Right kidney (tissue), 9 donors: ENCODE data around the gene KIF18B.
A peak's percentile ranks its signal among the peaks of the same experiment; 100 is the strongest.

Experiments
- DNase-seq: peaks from one replicate; pipeline ENCODE4 v3.0.0-alpha.2; 2016
- long read RNA-seq, 8 donors: transcript quantifications; one replicate each; lab custom pipeline, GENCODE V29; 2026

Gene KIF18B
- long read RNA-seq, donor 1 = 0 reads
- long read RNA-seq, donor 2 = 0 reads
- long read RNA-seq, donor 3 = 0 reads
- long read RNA-seq, donor 4 = 0 reads
- long read RNA-seq, donor 5, full-length matches to known transcripts = 1 of 1 reads
- long read RNA-seq, donor 5, partial matches to known transcripts = 0 of 1 reads
- long read RNA-seq, donor 5, other reads (novel, unspliced or antisense) = 0 of 1 reads
- long read RNA-seq, donor 6 = 0 reads
- long read RNA-seq, donor 7 = 0 reads
- long read RNA-seq, donor 8 = 0 reads

DNA sequence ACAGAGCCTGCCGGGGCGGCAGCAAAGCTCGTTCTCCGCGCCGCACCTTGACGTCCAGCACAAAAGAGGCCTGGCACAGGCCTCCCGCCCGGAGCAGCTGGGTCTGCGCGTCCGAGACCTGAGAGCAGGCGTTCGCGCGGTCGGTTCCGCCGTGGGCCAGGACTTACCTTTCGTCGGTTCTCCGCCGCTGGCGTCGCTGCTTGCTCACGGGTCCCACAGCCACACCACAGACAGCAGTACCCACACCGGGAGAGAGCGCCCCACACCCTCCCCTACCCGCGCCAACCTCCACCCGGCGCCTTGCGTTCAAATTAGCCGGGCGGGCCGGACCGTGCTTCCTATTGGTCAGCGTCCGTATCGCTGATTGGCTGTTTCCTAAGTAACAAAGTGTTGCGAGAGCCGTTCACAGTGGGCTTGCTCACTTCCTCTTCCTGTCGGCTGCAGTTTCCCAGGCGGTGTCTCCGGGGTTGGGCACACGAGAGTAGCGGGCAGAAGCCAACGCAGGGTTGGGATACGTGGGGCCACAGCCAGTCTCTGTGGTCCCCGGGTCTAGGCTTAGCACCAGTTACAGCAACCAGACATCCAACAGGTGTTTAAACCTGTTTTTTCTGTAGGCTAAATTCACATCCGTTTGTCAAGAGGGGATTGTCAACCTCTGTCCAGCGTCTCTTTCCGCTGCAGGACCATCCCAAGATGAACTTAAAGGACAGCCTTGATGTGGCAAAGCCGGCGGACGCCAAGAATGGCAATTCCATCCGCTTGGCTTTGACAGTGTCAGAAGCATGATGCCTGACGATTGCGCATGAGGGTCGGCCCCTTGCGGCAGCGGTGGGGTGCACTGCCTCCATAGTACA lies at the start of gene KIF18B:
Gene KIF18B (minus strand): TSS at position 313 of the 854 bp plus-strand sequence. CDS start 11,429 bp downstream, outside the sequence.
- peak; percentile 82 for DNase-seq

DNA sequence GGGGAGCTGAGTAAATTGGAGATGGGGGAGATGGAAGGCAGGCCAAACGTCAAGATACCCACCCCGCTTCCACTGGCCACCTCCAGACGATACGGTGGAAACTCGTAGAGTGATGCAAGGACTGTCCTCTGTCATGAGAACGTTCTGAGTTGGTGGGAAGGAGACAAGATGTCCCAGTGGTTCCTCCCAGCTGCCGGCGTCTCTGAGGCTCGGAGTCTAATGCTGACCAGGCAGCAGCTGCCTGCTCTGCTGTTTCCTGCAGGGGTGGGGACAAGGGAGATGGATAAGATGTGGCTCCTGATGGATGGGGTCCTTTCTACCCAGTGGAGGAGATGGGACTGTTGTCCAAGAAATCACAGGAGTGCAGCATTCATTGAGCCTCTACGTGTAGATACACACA lies 48.7 kb upstream of the KIF18B start:
- DNase-seq = no peak

DNA sequence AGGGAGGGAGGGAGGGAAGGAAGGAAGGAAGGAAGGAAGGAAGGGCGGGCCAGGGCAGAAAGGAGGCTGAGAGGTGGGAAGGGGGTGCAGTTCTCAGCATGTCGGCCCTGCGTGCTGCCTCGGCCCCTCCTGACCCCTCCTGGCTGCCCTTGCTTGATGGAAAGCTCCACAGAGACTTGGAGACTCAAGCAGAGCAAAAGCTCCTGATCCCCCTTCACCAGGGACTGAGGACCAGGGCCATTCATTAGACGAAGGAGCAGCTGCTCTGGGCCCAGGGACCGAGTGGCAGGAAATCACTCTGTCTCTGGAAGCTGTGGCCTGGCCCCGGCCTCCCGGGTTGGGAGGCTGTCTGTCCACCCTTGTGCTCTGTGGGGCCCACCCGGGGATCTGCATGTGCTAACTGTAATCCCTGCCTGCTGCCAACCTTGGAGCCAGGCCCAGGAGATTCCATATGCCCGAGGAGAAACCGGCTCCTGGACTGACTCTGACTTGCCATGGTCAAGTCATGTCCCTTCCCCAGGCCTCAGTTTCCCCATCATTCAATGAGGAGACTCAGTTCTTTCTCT lies 47.9 kb upstream of the KIF18B start:
- DNase-seq = no peak

DNA sequence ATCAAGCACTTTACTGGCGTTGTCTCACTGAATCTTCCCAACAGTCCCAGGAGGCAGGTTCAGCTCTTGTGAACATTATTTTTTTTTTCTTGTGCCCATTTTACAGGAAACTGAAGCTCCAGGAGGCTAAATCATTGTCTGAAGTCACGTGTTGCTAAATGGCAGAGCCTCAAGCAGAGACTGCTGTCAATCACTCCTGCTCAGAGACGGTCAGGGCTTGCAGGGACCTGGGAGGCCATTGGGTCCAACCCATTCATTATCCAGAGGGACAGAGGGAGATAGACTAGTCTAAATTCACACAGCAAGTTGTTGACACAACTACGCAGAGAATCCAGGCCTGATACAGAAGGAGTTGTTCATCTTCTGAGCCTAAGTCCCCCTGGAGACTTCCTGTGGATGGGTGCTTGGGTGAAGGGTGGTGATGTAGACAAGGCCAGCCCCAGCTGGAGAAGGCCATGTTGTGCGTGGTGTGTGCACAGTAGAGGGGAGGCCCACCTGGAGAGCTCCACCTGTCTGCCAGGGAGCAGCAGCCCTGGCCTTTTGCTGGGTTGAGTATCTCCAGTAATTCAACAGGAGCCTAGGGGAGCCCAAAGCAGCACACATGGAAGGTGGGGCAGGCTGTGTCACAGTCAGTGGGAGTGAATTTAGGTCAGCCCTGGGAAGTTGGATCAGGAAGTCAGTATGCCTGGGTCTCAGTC lies 44.8 kb upstream of the KIF18B start:
- no peak for DNase-seq

DNA sequence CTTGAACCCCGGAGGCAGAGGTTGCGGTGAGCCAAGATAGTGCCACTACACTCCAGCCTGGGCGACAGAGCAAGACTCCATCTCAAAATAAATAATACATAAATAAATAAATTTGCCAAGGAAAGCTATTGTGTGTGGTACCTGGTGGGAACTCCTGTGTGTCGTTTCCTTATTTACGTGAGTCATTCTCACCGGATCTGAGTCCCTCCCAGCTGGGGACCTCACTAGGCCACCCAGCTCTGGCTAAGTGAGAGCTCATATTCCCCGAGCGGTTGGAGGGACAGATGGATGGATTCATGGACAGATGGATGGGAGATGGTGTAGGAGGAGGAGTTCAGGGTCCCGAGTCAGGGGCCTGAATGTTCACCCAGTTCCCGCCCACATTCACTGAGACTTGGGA lies 43.4 kb upstream of the KIF18B start:
- DNase-seq = no peak

DNA sequence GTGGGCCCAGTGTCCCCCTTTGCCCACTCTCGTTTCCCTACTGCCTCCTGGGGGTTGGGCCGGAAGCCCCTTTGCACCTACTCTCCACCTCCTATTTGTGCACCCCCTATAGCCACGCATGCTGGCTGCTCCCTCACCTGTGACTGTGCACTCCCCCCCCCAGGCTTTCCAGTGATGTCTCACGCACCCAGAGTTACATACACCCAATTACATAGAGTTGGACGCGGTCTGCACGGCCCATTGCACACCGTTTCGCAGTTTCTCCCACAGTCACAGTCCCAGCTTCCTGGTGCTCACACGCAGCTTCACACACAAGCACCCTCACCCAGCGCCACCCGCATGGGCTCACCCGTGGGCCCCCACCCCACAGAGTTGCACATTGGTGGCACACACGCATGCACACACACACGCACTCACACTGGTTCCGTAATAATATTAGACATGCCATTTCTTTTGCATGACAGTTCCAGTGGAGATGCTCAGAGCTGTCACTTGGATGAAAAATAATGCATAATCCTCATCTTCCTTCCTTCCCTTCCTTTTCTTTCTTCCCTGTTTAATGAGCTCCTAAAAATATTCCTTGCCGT lies 42.1 kb upstream of the KIF18B start:
- no peak for DNase-seq

DNA sequence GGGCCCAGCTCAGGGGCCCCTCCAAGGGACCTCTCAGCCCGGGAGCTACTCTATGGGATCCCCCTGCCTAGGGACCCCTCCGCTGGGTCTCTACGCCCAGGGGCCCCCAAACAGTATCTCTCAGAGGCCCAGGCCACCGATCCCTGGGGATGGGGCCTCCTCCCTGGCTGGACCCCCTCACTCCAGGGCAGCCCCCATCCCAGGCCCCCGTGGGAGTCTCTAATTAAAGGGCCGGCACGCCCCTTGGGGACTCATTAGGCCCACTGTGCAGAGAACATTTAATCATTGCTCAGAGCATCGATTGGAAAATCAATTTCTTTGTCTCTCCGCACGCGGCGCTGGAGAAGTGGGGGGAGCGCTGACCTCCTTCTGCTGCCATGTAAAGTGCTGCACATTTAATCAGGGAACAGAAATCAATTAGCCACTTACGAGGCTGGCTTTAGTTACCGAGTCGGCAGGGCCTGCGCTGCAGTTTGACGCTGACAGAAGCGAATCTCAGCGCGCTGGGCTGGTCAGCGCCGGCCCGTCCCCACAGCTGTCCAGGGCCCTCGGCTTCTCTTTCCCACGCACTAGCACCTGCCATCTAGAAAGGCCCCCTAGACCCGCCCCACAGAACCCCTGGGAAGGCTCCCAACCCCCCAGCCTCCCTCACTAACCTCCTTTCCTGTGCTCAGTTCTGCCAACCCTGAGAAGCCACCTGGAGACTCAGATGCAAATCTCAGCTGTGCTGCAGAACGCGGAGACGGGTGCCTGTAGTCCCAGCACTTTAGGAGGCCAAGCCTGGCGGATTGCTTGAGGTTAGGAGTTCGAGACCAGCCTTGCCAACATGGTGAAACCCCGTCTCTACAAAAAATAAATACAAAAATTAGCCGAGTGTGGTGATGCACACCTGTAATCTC lies 40.7 kb upstream of the KIF18B start:
- no peak for DNase-seq

DNA sequence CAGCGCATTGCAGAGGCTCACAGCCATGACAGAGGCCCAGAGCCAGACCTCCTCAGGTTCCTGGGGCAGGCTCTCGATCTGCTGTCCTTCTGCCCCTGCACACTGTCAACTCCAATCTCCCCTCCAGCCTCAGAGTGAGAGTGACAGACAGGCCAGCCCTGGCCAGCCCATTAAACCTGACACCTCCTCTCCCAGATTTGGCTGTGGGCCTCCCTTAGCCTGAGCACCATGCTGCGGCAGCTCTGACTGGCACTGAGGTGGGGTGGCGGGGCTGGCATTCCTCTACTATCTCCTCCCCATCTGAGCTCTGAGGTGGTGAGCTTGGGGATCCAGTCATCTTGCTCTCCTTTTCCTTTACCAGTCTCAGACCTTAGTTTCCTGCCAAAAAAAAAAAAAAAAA lies 36.0 kb upstream of the KIF18B start:
- no peak for DNase-seq

DNA sequence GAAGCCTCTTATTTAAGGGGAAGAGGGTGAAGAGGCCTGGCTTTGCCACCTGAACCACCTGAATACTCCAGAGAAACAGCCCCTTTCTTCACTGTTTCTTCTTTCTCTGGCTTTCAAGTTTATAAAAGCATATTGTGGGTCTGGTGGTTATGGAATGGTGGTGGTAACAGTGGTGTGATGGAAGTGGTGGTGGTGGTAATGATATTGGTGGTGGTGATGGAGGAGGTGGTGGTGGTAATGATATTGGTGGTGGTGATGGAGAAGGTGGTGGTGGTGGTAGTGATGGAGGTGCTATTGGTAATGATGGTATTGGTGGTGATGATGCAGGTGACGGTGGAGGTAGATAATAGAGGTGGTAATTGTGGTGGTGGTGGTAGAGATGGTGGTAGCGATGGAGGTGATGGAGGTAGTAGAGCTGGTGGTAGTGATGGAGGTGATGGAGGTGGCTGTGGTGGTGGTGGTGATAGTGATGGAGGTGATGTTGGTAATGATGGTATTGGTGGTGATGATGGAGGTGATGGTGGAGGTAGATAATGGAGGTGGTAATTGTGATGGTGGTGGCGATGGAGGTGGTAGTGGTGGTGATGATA lies 34.6 kb upstream of the KIF18B start:
- no peak for DNase-seq

DNA sequence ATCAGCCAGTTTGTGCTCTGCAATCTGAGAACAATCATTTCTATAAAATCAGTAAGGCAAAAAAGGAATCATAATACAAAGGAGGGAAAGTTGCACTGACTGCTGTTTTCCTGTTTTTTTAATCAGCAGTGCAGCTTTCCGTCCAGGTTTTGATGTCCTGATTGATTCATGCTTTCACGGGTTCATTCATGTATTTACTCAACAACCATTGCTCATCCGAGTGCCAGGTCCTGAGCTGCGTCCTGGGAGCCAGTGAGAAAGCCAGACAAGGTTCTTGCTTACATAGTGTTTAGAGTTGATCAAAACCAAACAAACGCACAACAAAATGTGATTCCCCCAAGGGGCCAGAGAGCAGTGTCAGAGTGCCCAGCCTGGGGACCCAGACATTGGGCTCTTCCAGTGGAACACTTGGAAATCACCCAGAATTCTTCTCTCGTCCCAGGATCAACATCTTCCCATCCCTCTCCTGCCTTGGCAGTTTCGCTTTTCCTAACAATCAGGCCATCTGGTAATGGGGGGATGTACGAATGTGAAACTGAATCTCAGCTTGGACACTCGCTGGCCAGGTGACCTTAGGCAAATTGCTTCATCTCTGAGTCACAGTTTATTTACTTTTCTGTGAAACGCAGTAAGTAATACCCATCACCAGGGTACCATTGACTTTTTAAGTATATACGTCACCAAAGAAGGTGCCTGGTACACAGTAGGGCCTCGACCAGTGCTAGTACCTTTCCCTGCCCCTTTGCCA lies 33.8 kb upstream of the KIF18B start:
- DNase-seq = no peak

DNA sequence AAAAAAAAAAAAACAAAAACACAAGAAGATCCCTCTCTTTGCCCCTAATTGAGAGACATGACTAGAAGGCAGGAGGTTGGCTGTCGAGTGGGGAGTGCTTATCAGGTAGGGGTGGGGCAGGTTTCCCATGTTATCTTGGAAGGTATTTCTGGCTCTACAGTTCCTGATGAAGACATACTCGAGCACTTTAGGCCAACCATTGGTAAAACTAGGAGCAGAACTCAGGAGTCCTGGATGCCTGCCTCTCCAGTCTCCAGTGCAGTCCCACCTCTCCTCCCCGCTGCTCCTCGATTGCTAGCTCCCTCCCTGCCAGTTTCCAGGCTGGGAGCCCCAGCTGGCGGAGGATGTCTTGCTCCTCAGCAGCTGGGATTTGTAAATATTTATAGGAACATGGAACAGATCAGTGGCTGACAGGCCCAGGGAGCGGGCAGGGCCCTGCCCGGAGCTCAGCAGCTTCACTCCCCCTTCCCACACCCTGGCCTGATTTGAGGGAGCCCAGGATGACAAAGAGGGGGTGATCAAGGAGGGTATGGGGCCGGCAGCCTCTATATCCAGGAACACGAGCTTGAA lies 31.9 kb upstream of the KIF18B start:
- DNase-seq = no peak

DNA sequence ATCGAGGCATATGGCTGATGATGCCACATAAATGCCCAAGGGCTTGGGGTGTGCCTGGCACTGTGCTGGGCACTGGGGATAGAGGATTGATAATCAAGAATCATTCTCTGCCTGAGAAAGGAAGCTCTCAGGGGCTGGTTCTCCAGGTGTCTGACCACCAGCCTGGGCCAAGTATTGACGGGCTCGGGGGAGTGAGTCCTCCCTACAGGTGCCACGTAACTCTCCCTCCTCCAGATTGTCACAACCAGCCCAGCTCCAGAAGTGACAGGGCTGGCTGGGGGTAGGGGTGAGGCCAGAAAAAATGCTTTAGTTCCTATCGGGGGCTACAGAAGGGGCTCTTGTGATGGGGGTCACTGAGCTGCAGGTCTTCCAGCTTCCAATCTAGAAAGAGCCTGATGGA lies 31.2 kb upstream of the KIF18B start:
- no peak for DNase-seq

DNA sequence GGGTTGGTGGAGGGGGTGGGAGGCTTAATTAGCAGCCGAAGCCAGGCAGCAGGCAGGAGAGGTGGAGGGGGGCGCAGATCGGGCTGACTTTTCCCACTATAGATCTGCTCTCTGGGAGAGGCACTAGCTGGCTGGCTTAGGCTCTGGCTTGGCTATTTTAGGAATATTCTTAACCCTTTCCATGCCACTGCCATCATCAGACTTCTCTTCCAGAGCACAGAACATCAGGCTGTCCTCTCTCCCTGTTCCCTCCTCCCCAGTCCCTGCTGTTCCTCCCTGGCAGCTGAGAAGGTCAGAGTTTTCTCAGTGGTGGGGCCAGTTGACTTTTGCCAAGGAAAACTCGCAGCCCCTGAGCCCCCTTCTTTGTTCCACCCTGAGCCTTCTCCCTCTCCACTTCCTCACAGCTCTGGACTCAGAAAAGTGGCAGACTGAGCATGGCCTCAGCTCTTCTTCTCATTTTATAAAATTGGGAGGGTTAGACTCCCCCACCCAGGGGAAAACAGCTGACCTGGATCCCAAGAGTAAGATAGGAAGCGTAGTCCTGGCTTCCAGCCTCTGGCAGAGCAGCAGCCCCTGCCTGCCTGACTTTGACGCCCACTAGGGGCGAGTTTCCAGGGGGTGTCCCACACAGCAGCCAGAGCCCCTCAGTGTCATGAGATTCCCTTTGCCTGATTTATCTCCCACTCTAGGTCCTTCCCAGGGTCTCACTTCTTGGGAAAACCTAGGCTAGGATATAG lies 30.4 kb upstream of the KIF18B start:
- no peak for DNase-seq

DNA sequence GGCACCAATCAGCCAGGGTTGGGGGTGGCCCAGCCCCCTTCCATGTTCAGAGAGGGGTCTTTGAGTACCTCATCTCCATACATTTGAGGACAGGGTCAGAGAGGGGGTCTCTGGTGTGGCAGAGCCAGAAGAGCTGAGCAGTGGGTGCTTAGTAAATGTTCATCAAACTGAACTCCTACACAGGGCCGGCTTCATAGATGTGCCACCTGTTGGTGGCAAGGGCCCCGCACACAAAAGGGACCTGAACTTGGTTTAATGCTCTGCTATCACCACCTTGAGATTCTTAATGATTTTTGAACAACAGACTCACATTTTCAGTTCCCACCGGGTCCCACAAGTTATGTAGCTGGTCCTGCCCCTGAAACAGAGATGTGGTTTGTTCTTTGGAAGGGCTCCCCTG lies 29.5 kb upstream of the KIF18B start:
- DNase-seq = no peak

DNA sequence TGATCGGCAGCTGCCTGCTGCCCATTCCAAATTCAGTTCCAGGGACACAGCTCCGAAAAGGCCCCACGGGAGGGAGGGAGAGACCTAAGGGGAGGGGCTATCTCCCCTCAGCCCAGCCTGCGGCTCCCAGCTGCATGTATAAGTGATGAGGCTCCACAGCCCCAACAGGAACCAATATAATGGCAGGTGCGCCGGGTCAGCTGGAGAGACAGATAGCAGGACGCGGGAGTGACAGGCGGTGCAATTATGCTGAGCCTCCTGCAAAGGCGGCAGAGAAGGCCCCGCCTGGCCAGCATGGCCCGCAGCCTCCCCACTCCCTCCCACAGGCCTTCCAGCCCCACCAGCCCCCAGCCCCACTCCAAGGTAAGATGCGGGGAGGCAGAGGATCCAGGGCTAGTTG lies 28.6 kb upstream of the KIF18B start:
- DNase-seq = no peak

DNA sequence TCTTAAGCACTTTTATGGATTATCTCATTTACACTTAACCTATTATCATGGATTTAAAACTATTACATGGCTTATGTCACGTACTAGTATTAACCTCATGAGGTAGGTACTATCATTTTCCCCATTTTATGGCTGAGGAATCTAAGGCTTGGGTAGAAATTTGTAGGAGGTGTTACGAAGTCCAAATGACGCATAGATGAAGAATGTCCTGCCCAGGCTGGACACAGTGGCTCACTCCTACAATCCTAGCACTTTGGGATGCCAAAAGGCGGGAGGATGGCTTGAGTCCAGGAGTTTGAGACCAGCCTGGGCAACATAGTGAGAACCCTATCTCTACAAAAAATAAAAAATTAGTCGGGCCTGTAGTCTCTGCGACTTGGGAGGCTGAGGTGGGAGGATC lies 25.4 kb upstream of the KIF18B start:
- DNase-seq = no peak

DNA sequence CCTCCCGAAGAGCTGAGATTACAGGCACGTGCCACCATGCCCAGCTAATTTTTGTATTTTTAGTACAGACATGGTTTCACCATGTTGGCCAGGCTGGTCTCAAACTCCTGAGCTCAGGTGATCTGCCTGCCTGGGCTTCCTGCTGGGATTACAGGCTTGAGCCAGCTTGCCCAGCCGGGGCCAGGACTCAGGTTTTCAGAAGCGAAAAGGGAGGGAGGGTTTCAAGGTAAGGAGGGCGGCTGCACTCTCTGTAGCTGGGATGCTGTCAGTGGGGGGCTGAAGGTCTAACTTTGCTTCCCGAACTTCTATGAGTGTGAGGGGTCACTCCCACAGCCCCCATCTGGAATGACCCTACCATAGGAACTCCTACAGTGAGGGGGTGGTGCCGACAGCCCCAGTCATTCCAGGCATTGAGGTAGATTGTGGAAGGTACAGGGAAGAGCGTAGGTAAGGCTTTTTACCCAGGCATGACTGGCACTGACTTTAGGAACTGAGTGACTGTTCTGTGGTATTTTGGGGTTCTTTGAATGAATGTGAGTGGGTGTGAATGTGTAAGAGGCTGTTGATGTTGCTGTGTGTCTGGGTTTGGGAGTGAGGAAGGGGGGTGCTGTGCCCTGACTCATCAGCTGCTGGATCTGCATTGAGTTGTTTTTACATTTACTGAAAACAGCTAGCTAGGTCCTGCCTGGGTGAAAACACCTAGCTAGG lies 24.4 kb upstream of the KIF18B start:
- DNase-seq = no peak

DNA sequence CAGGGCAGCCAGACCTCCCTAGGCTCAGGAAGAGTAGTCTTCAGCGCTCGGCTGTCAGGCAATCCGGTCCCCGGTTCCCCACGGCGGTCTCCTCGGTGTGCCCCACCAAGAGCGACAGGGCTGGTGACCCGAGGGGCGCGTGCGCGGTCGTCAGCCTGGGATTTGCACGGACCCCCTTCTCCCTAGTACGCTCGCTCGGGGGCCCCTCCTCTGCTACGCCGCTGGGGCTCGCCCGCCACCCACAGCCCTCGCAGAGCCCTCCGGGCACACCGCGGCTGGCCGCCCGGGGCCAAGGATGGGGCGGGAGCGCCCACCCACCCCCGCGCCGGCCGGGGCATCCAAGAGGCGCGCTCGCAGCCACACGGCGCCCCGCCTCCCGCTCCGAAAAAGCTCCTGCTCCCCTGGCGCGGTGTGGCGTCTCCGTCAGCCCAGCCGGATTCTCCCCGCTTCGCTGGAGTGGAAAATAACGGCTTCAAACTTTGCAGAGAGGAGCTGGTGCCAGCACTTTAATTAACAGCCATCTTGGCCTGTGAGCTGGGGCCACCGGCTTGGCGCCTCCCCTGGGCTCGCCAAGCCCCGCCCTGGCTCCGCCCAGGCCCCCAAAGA lies 22.7 kb upstream of the KIF18B start:
- DNase-seq = peak; percentile 73
